HG03095 (cell line): ENCODE measurements around the gene LRRC26.

ENCODE experiments used
- ATAC-seq: cut with Tn5 transposase; IDR thresholded peaks from one replicate; pipeline ENCODE4 v1.9.1; 2021; ENCODE audit warnings: moderate library complexity; ENCODE audit not compliant: unreplicated experiment

LRRC26 gene

GRCh38 chr9:137199411-137200121 is 29.7 kb upstream of the LRRC26 start:
- no peak for ATAC-seq

- ATAC-seq: no peak
These were observed 29.0 kb upstream of the LRRC26 start for GRCh38 chr9:137198902-137199283.

- no peak for ATAC-seq
These were observed 28.4 kb upstream of the LRRC26 start for GRCh38 chr9:137198051-137198901.

- ATAC-seq: no peak
These were observed 25.8 kb upstream of the LRRC26 start for GRCh38 chr9:137195525-137196220.

- no peak for ATAC-seq
These were observed 25.1 kb upstream of the LRRC26 start for GRCh38 chr9:137194909-137195308.

GRCh38 chr9:137194388-137194787 is 24.5 kb upstream of the LRRC26 start:
- ATAC-seq: no peak

- no peak for ATAC-seq
These were observed 23.9 kb upstream of the LRRC26 start for GRCh38 chr9:137193771-137194170.

- no peak for ATAC-seq
These were observed 23.0 kb upstream of the LRRC26 start for GRCh38 chr9:137192859-137193258.

- ATAC-seq: no peak
These were observed 22.6 kb upstream of the LRRC26 start for GRCh38 chr9:137192448-137192780.

GRCh38 chr9:137191691-137192447 is 22.0 kb upstream of the LRRC26 start:
- ATAC-seq: no peak

- ATAC-seq: no peak
These were observed 21.4 kb upstream of the LRRC26 start for GRCh38 chr9:137191245-137191644.

GRCh38 chr9:137190315-137190856 is 20.5 kb upstream of the LRRC26 start:
- ATAC-seq: no peak

- no peak for ATAC-seq
These were observed 19.7 kb upstream of the LRRC26 start for GRCh38 chr9:137189297-137190295.

- ATAC-seq: peak; percentile 60
These were observed 18.8 kb upstream of the LRRC26 start, which contains the start of the genes ANAPC2 and SSNA1 for GRCh38 chr9:137188490-137189296. Gene ANAPC2 (minus strand): TSS chr9:137188560. CDS start chr9:137188532, 28 bp downstream. Gene SSNA1 (plus strand): TSS chr9:137188676. CDS start chr9:137188727, 51 bp downstream.

GRCh38 chr9:137188086-137188489 is 18.2 kb upstream of the LRRC26 start:
- ATAC-seq: no peak

GRCh38 chr9:137187386-137187785 is 17.5 kb upstream of the LRRC26 start:
- no peak for ATAC-seq

- ATAC-seq: no peak
These were observed 16.5 kb upstream of the LRRC26 start for GRCh38 chr9:137186385-137186784.

GRCh38 chr9:137185921-137186320 is 16.1 kb upstream of the LRRC26 start:
- no peak for ATAC-seq
